ENCODE measurements around the gene RUFY1.

RUFY1 gene

GRCh38 chr5:179588166-179588565 is 37.8 kb downstream of the RUFY1 start:
- DNase-seq: no peak
- in situ Hi-C loops (cut with HindIII; ENCODE audit: low pct_ligation_motif_present, low pct_unique_long_range_greater_than_20kb, low sequenced_read_pairs): no loop called here

- in situ Hi-C loops (cut with HindIII; ENCODE audit: low pct_ligation_motif_present, low pct_unique_long_range_greater_than_20kb, low sequenced_read_pairs): no loop called here
- DNase-seq: no peak
Measured at GRCh38 chr5:179595916-179596315, 45.6 kb downstream of the RUFY1 start.

- in situ Hi-C loops (cut with HindIII; ENCODE audit: low pct_ligation_motif_present, low pct_unique_long_range_greater_than_20kb, low sequenced_read_pairs): no loop called here
- DNase-seq: no peak
Measured at GRCh38 chr5:179596421-179596820, 46.1 kb downstream of the RUFY1 start.

GRCh38 chr5:179599100-179599499 is 48.7 kb downstream of the RUFY1 start:
- DNase-seq: no peak
- in situ Hi-C loops (cut with HindIII; ENCODE audit: low pct_ligation_motif_present, low pct_unique_long_range_greater_than_20kb, low sequenced_read_pairs): no loop called here

GRCh38 chr5:179599566-179599965 is 49.2 kb downstream of the RUFY1 start:
- no peak for DNase-seq
- in situ Hi-C loops (cut with HindIII; ENCODE audit: low pct_ligation_motif_present, low pct_unique_long_range_greater_than_20kb, low sequenced_read_pairs): no loop called here

GRCh38 chr5:179599973-179600372 is 49.6 kb downstream of the RUFY1 start:
- in situ Hi-C loops (cut with HindIII; ENCODE audit: low pct_ligation_motif_present, low pct_unique_long_range_greater_than_20kb, low sequenced_read_pairs): no loop called here
- no peak for DNase-seq

GRCh38 chr5:179601871-179602625 is 51.7 kb downstream of the RUFY1 start:
- no peak for DNase-seq
- in situ Hi-C loops (cut with HindIII; ENCODE audit: low pct_ligation_motif_present, low pct_unique_long_range_greater_than_20kb, low sequenced_read_pairs): no loop called here

- in situ Hi-C loops (cut with HindIII; ENCODE audit: low pct_ligation_motif_present, low pct_unique_long_range_greater_than_20kb, low sequenced_read_pairs): no loop called here
- DNase-seq: no peak
Measured at GRCh38 chr5:179603308-179603707, 53.0 kb downstream of the RUFY1 start.

- in situ Hi-C loops (cut with HindIII; ENCODE audit: low pct_ligation_motif_present, low pct_unique_long_range_greater_than_20kb, low sequenced_read_pairs): no loop called here
- no peak for DNase-seq
Measured at GRCh38 chr5:179605026-179605833, 54.9 kb downstream of the RUFY1 start.

GRCh38 chr5:179606071-179606909 is 55.9 kb downstream of the RUFY1 start:
- in situ Hi-C loops (cut with HindIII; ENCODE audit: low pct_ligation_motif_present, low pct_unique_long_range_greater_than_20kb, low sequenced_read_pairs): no loop called here

GRCh38 chr5:179606910-179607159 is 56.5 kb downstream of the RUFY1 start:
- no peak for DNase-seq
- in situ Hi-C loops (cut with HindIII; ENCODE audit: low pct_ligation_motif_present, low pct_unique_long_range_greater_than_20kb, low sequenced_read_pairs): no loop called here

More at GRCh38 chr5:179606071-179606909, 55.9 kb downstream of the RUFY1 start:
- no peak for DNase-seq

GRCh38 chr5:179607160-179607931 is 57.0 kb downstream of the RUFY1 start:
- in situ Hi-C loops (cut with HindIII; ENCODE audit: low pct_ligation_motif_present, low pct_unique_long_range_greater_than_20kb, low sequenced_read_pairs): no loop called here
- no peak for DNase-seq

GRCh38 chr5:179608131-179608581 is 57.8 kb downstream of the RUFY1 start:
- in situ Hi-C loops (cut with HindIII; ENCODE audit: low pct_ligation_motif_present, low pct_unique_long_range_greater_than_20kb, low sequenced_read_pairs): no loop called here
- DNase-seq: no peak

- in situ Hi-C loops (cut with HindIII; ENCODE audit: low pct_ligation_motif_present, low pct_unique_long_range_greater_than_20kb, low sequenced_read_pairs): no loop called here
- DNase-seq: no peak
Measured at GRCh38 chr5:179609834-179610108, 59.4 kb downstream of the RUFY1 start.

- no peak for DNase-seq
- in situ Hi-C loops (cut with HindIII; ENCODE audit: low pct_ligation_motif_present, low pct_unique_long_range_greater_than_20kb, low sequenced_read_pairs): no loop called here
Measured at GRCh38 chr5:179610109-179610902, 60.0 kb downstream of the RUFY1 start.

GRCh38 chr5:179610903-179611265 is 60.5 kb downstream of the RUFY1 start:
- in situ Hi-C loops (cut with HindIII; ENCODE audit: low pct_ligation_motif_present, low pct_unique_long_range_greater_than_20kb, low sequenced_read_pairs): no loop called here
- no peak for DNase-seq

GRCh38 chr5:179612577-179613459 is 62.5 kb downstream of the RUFY1 start:
- DNase-seq: no peak
- in situ Hi-C loops (cut with HindIII; ENCODE audit: low pct_ligation_motif_present, low pct_unique_long_range_greater_than_20kb, low sequenced_read_pairs): no loop called here
